Ecto neural progenitor cell (in vitro differentiated cells): Measurements from ENCODE around the gene TYRO3.
A peak's percentile ranks its signal among the peaks of the same experiment; 100 is the strongest.
"Not testable (repeated sequence)": the region's sequence is repeated elsewhere in the genome, so short reads cannot be mapped to it uniquely, and the experiment has no call there.

Experiments used
- DNase-seq: peaks from one replicate; pipeline ENCODE4 v3.0.0-alpha.2; 2018; ENCODE audit warnings: low spot score

Gene TYRO3

GRCh38 chr15:41574158-41574557 is 15.1 kb downstream of the TYRO3 start:
- no peak for DNase-seq

- DNase-seq: no peak
Measured at GRCh38 chr15:41575282-41575681, 16.3 kb downstream of the TYRO3 start.

GRCh38 chr15:41577863-41578735 is 19.1 kb downstream of the TYRO3 start:
- DNase-seq: no peak

GRCh38 chr15:41578736-41579383 is 19.8 kb downstream of the TYRO3 start:
- no peak for DNase-seq

DNA sequence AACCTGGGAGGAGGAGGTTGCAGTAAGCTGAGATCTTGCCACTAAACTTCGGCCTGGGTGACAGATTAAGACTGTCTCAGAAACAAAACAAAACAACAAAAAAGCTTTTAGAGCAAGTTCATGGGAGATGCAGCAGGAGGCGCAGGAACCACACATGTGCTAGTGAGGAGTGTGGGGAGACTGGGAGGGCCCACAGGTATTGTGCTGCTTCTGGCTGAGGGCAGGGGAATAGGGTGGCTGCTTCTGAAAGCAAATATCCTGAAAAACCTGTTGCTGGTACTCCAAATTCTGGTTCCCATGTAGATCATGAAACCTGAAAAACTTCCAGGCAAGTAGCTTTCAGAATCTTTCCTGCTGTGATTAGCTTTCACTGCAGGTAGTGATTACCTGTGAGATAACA is 22.1 kb downstream of the TYRO3 start:
- DNase-seq: no peak

DNA sequence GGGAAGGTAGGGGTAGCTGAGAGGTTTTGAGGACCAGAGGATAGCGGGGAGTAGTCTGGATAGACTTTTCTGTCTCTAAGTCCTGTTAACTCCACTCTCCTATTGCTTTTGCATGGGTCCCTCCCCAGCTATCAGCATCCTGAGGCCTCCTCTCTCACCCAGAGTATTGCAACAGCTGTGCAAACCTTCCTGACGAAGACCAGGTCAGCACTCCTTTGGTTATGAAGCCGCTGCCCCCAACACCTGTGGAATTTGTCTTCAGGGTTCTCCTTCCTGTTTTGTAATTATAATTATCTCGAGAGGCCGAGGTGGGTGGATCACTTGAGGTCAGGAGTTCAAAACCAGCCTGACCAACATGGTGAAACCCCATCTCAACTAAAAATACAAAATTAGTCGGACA is 24.8 kb downstream of the TYRO3 start:
- DNase-seq: no peak

GRCh38 chr15:41584636-41585126 is 25.7 kb downstream of the TYRO3 start:
- no peak for DNase-seq

DNA sequence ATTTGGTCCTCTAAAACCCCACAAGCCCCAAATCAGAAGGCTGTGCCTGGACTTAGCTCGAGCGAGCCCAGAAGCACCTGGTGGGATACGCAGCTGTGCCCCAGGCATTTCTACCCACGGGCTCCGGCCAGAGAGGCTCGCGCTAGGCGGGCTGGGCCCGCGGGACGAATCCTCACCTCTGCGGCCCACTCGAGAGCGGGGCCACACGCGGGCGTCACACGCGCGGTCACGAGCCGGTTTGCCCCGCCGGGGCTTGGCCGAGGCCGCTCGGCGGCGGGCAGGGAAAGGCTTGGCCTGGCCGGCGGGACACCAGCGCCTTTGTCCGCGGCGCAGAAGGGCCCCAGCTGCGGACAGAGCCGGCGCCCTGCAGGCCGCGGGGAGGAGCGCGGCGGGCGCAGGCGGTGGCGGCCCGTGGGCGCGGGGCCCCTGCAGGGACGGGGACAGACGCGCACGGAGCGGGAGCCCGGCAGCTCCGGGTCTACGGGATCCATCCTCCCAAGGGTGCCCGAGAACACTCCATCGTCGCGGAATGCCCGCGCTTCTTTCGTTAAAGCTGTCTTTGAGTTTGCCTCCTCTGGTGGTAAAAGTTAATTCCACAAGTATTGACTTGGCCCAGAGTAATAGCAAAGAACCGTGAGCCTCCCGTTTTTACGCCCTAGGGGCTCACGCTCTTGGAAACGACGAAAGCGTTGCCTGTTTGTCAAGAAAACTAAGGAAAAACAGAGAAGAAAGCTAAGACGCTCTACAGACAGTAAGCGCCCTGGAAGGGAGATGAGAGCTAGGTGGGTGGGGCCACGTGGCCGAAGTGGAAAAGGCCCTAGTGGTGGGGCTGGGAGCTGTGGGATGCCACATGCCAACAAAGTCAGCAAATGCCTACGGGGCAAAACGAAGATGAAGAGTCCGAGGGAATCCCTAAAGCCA is 26.4 kb downstream of the TYRO3 start:
- peak; percentile 76 for DNase-seq

DNA sequence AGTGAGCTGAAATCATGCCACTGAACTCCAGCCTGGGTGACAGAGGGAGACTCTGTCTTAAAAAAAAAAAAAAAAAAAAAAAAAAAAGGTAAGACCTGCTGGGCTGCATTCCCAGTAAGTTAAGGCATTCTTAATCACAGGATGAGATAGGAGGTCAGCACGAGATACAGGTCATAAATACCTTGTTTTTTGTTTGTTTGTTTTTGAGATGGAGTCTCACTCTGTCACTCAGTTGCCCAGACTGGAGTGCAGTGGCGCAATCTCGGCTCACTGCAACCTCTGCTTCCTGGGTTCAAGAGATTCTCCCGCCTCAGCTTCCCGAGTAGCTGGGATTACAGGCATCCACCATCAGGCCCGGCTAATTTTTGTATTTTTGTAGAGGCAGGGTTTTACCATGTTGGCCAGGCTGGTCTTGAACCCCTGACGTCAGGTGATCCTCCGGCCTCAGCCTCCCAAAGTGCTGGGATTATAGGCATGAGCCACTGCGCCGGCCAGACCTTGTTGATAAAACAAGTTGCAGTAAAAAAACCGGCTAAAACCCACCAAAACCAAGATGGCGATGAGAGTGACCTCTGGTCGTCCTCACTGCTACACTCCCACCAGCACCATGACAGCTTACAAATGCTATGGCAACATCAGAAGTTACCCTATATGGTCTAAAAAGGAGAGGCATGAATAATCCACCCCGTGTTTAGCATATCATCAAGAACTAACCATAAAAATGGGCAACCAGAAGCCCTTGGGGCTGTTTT is 27.7 kb downstream of the TYRO3 start:
- not testable (repeated sequence) for DNase-seq

DNA sequence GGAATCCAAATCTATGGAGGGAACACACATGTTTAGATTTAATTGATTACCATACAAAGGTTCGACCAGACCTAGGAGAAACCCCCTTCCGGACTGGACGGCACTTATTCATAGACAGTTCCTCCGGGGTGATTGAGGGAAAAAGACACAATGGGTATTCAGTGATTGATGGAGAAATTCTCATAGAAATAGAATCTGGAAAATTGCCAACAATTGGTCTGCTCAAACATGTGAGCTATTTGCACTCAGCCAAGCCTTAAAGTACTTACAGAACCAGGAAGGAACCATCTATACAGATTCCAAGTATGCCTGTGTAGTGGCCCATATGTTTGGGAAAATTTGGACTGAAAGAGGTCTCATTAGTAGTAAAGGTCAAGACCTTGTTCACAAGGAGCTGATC is 30.0 kb downstream of the TYRO3 start:
- DNase-seq: not testable (repeated sequence)

DNA sequence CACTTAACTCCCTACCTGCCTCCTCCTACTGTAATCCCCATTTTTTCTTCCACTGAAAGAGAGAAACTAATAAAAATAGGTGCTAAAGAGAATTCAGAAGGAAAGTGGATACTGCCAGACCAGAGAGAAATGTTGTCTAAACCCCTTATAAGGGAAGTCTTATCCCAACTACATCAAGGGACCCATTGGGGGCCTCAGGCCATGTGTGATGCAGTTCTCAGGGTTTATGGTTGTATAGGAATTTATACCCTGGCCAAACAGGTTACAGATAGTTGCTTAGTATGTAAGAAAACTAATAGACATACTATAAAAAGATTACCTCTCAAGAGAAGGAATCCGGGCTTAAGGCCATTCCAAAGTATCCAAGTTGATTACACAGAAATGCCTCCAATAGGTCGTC is 30.6 kb downstream of the TYRO3 start:
- DNase-seq: not testable (repeated sequence)

GRCh38 chr15:41591217-41591616 is 32.2 kb downstream of the TYRO3 start:
- DNase-seq: not testable (repeated sequence)

GRCh38 chr15:41592718-41593117 is 33.7 kb downstream of the TYRO3 start:
- DNase-seq: not testable (repeated sequence)

GRCh38 chr15:41594801-41595746 is 36.1 kb downstream of the TYRO3 start:
- no peak for DNase-seq

- no peak for DNase-seq
Measured at GRCh38 chr15:41596972-41597371, 38.0 kb downstream of the TYRO3 start.

GRCh38 chr15:41597787-41598186 is 38.8 kb downstream of the TYRO3 start:
- DNase-seq: no peak

DNA sequence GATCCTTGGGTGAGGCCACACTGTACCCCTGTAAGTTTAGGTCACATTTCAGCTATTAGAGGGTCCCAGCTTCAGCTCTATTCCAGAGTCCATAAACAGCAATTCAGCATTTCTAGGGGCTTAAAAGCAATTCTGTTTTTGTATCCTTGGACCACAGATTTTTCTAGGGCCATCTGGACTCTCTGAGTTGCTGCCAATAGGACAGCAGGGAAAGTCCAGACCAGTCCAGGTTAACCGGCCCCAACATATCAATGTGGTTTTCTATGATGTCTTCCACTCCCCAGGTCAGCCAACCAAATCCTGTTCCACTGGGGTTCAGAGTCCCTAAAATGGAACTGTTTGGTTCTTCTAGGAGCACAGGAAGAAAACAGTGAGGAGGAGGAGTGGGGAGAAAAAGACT is 40.0 kb downstream of the TYRO3 start:
- no peak for DNase-seq

DNA sequence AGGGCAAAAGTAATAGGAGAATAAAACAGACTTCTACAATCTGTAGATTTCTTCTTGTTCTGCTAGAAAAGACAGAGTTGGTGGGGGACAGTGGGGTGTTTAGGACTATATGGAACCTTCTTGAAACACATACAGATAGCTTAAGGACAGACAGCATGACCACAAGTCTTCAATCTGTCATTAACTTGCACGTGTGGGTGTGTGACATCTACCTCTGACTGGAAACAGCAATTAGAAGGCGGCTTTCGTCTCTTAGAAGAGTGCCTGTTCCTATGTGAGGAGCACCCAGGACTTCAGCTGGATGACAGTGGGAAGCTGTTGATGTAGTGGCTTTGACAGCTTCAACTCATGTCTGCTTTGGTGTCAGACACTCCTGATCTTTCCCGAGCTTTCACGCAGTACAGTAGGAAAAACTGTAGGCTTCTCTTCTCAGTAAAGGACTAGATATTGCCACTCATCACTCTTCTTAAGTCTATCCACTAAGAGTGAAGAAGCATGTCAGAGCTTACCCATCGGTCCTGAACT is 44.5 kb downstream of the TYRO3 start:
- no peak for DNase-seq

GRCh38 chr15:41603941-41604911 is 45.2 kb downstream of the TYRO3 start:
- DNase-seq: peak; percentile 74
